Mammary epithelial cell (primary cell): ENCODE measurements around the gene SPC25.

Experiments used
- EZH2 ChIP-seq: IDR thresholded peaks from 2 replicates; pipeline ENCODE4 v1.6.1; 2012; ENCODE audit warnings: low read length, inconsistent platforms, borderline replicate concordance
- TF ChIP-seq, protein P1 (sequence below), 2 donors: IDR thresholded peaks in 1 of 2; conservative IDR thresholded peaks in 1 of 2; 2 replicates each; pipeline ENCODE4 v1.5.1; 2011 to 2012; ENCODE audit warnings: inconsistent platforms in 2 of 2, low read length in 2 of 2, mild to moderate bottlenecking in 2 of 2, control low read depth in 1 of 2, low read depth in 1 of 2; ENCODE audit not compliant: insufficient read depth in 1 of 2; ENCODE audit errors: extremely low read depth in 1 of 2

DNA sequence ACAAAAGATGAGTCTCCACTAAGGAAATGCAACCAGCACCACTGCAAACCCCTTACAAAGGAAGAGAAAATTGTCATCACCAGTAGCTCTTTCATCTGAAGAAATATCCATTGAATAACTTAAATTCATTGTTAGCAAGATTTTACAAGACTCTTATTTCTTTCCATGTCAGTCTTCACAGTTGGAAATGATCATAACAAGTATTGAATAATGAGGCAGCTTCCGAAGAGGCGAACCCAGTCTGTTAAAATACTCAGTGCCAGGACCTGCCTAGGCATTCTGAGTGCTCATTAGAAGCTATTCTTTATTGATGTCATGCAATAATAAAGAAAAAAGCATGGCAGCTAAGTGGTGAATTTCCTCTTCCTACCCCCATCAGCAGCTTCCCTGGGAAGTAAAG, 54.3 kb downstream of the SPC25 start:
- TF ChIP-seq, protein P1, sequence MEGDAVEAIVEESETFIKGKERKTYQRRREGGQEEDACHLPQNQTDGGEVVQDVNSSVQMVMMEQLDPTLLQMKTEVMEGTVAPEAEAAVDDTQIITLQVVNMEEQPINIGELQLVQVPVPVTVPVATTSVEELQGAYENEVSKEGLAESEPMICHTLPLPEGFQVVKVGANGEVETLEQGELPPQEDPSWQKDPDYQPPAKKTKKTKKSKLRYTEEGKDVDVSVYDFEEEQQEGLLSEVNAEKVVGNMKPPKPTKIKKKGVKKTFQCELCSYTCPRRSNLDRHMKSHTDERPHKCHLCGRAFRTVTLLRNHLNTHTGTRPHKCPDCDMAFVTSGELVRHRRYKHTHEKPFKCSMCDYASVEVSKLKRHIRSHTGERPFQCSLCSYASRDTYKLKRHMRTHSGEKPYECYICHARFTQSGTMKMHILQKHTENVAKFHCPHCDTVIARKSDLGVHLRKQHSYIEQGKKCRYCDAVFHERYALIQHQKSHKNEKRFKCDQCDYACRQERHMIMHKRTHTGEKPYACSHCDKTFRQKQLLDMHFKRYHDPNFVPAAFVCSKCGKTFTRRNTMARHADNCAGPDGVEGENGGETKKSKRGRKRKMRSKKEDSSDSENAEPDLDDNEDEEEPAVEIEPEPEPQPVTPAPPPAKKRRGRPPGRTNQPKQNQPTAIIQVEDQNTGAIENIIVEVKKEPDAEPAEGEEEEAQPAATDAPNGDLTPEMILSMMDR (conservative IDR thresholded peaks at IDR 0.05 in 1 of 2, IDR thresholded peaks at IDR 0.05 in 1 of 2; ENCODE audit: extremely low read depth in 1 of 2, insufficient read depth in 1 of 2, low read depth in 1 of 2, low read length in 2 of 2): no peak
- no peak for TF ChIP-seq EZH2
